ENCODE data around the gene DNAJC22.

Gene DNAJC22

GRCh38 chr12:49345051-49345824 lies 1.4 kb upstream of the DNAJC22 start:
- peak in 1 of 2 experiments; percentile 30 for DNase-seq

- no peak for DNase-seq
These were observed 646 bp upstream of the DNAJC22 start for GRCh38 chr12:49345825-49346658.

GRCh38 chr12:49347311-49348193 lies 864 bp downstream of the DNAJC22 start:
- DNase-seq: peak; percentile 55 to 73

- DNase-seq: no peak
These were observed 2.1 kb downstream of the DNAJC22 start for GRCh38 chr12:49348781-49349180.

GRCh38 chr12:49349266-49349665 lies 2.6 kb downstream of the DNAJC22 start:
- DNase-seq: no peak

- DNase-seq: no peak
These were observed 5.7 kb downstream of the DNAJC22 start for GRCh38 chr12:49352351-49352750.

GRCh38 chr12:49355913-49356312 lies 9.2 kb downstream of the DNAJC22 start:
- DNase-seq: no peak

GRCh38 chr12:49357103-49357678 lies 10.5 kb downstream of the DNAJC22 start:
- DNase-seq: peak in 1 of 2 experiments; percentile 42

GRCh38 chr12:49358483-49359141 lies 11.9 kb downstream of the DNAJC22 start:
- peak; percentile 39 to 48 for DNase-seq

GRCh38 chr12:49359671-49360070 lies 13.0 kb downstream of the DNAJC22 start:
- DNase-seq: no peak

- DNase-seq: no peak
These were observed 15.4 kb downstream of the DNAJC22 start for GRCh38 chr12:49362077-49362476.

- DNase-seq: no peak
These were observed 18.3 kb downstream of the DNAJC22 start for GRCh38 chr12:49364989-49365388.

GRCh38 chr12:49365542-49365941 lies 18.9 kb downstream of the DNAJC22 start:
- DNase-seq: no peak

- peak; percentile 44 to 58 for DNase-seq
These were observed 19.5 kb downstream of the DNAJC22 start for GRCh38 chr12:49366096-49366651.

- peak; percentile 90 to 93 for DNase-seq
These were observed 20.1 kb downstream of the DNAJC22 start for GRCh38 chr12:49366652-49367380.

GRCh38 chr12:49367381-49368239 lies 20.9 kb downstream of the DNAJC22 start, which contains the start of gene SPATS2:
SPATS2 (plus strand) TSS chr12:49367462; CDS start chr12:49461013, 93,551 bp downstream.
- peak in 1 of 2 experiments; percentile 65 for DNase-seq

GRCh38 chr12:49368240-49368600 lies 21.5 kb downstream of the DNAJC22 start:
- DNase-seq: no peak

- DNase-seq: peak in 1 of 2 experiments; percentile 51
These were observed 22.9 kb downstream of the DNAJC22 start for GRCh38 chr12:49369411-49370145.

GRCh38 chr12:49370539-49370938 lies 23.9 kb downstream of the DNAJC22 start:
- DNase-seq: no peak

Data from SHP77 (cell line).